GM12878 (cell line): ENCODE results near the gene TLR9. TPM values are rescaled to one million over a fixed set of nuclear protein-coding genes. Genes with fewer than 3 reads are reported as not detected.

Source experiments
- ATAC-seq: fragments of 200-7000 bp; cut with Tn5 transposase; 3 replicates; pipeline ENCODE4 v1.9.1; 2020; ENCODE audit warnings: mild to moderate bottlenecking, moderate library complexity
- BruUV-seq: library from RNA; stranded (reverse); fragments of 400-500 nt; replicated peaks from 2 replicates; lab custom pipeline; 2021; lab: Mats Ljungman, UMichigan
- CTCF ChIA-PET: fragments of 300-600 bp; sonication (Branson Sonifier 250); formaldehyde crosslinking; extraction: SDS; loops from one replicate; lab custom pipeline; 2021; ENCODE audit warnings: inconsistent platforms; lab: Yijun Ruan, JAX
- POLR2A ChIA-PET: fragments of 350-600 bp; formaldehyde crosslinking; extraction: SDS; loops from one replicate; lab custom pipeline; 2021; ENCODE audit warnings: inconsistent platforms; lab: Charles Lee
- RAD21 ChIA-PET: fragments of 300-600 bp; sonication (Branson Sonifier 250); formaldehyde crosslinking; loops from one replicate; lab custom pipeline; 2023; ENCODE audit warnings: antibody characterized with exemption; ENCODE audit not compliant: unreplicated experiment; lab: Charles Lee
- SMC1A ChIA-PET: fragments of 300-600 bp; sonication (Branson Sonifier 250); formaldehyde crosslinking; loops from one replicate; lab custom pipeline; 2023; ENCODE audit not compliant: unreplicated experiment, uncharacterized antibody; lab: Charles Lee
- DNase-seq: peaks from one replicate; pipeline ENCODE4 v3.0.0-alpha.2; 2011; ENCODE audit warnings: low read depth, low spot score
- FAIRE-seq: peaks from 3 replicates; lab custom pipeline; 2011; peaks lifted over from hg19 to GRCh38; lab: Jason Lieb, UNC
- H2AFZ ChIP-seq: 2 replicates; pipeline ENCODE4 v1.6.0; 2011; ENCODE audit warnings: low read depth, low read length, control low read depth; ENCODE audit not compliant: control insufficient read depth
- H3K27ac ChIP-seq: 2 replicates; pipeline ENCODE4 v1.5.1; 2011; ENCODE audit warnings: control low read depth; ENCODE audit not compliant: control insufficient read depth, insufficient read depth
- H3K27me3 ChIP-seq, 2 experiments: replicated peaks in 1 of 2; 2 replicates each; pipeline versions ENCODE4 v1.6.0 to v1.6.1; 2011; ENCODE audit warnings: low read length in 1 of 2; ENCODE audit not compliant: control insufficient read depth in 2 of 2, insufficient read depth in 2 of 2
- H3K36me3 ChIP-seq, 2 experiments: 2 replicates each; pipeline ENCODE4 v1.5.1; 2011; ENCODE audit warnings: low read length in 1 of 2; ENCODE audit not compliant: control insufficient read depth in 2 of 2, insufficient read depth in 2 of 2
- H3K4me1 ChIP-seq: 2 replicates; pipeline ENCODE4 v1.6.1; 2011; ENCODE audit warnings: mild to moderate bottlenecking, low read length, moderate library complexity, mixed read lengths; ENCODE audit not compliant: control insufficient read depth, insufficient read depth
- H3K4me2 ChIP-seq: 2 replicates; pipeline ENCODE4 v1.6.0; 2011; ENCODE audit warnings: control low read depth; ENCODE audit not compliant: control insufficient read depth, insufficient read depth
- H3K4me3 ChIP-seq: fragments of 200-600 bp; sonication (generic); 2 replicates; pipeline ENCODE4 v1.5.1; 2016
- H3K79me2 ChIP-seq: 2 replicates; pipeline ENCODE4 v1.6.0; 2011; ENCODE audit warnings: low read length; ENCODE audit not compliant: control insufficient read depth, insufficient read depth
- H3K9ac ChIP-seq: 2 replicates; pipeline ENCODE4 v1.8.0; 2011; ENCODE audit warnings: low read length, control low read depth, mixed read lengths; ENCODE audit not compliant: control insufficient read depth, insufficient read depth
- H3K9me3 ChIP-seq: replicated peaks from 3 replicates; pipeline ENCODE4 v1.5.1; 2011; ENCODE audit warnings: mild to moderate bottlenecking, low read length; ENCODE audit not compliant: control insufficient read depth, insufficient read depth
- H4K20me1 ChIP-seq: 2 replicates; pipeline ENCODE4 v1.6.0; 2011; ENCODE audit not compliant: control insufficient read depth, insufficient read depth
- BCL11A ChIP-seq: IDR thresholded peaks from 2 replicates; pipeline ENCODE4 v1.6.1; 2011; ENCODE audit warnings: low read depth, low read length
- MLLT1 ChIP-seq: fragments of 450-650 bp; IDR thresholded peaks from 2 replicates; pipeline ENCODE4 v1.6.1; 2016; ENCODE audit warnings: mild to moderate bottlenecking
- NR2C1 ChIP-seq: fragments of 450-650 bp; IDR thresholded peaks from 2 replicates; pipeline ENCODE4 v1.6.1; 2017; ENCODE audit warnings: antibody characterized with exemption, mild to moderate bottlenecking, moderate library complexity
- PML ChIP-seq: IDR thresholded peaks from 2 replicates; pipeline ENCODE4 v1.6.1; 2012; ENCODE audit warnings: low read length, inconsistent platforms
- RBBP5 ChIP-seq: fragments of 200-600 bp; sonication (generic); conservative IDR thresholded peaks from 2 replicates; pipeline ENCODE4 v1.6.1; 2016
- SMAD1 ChIP-seq: fragments of 450-650 bp; IDR thresholded peaks from 2 replicates; pipeline ENCODE4 v1.6.1; 2018; ENCODE audit warnings: mild to moderate bottlenecking, low read depth; ENCODE audit not compliant: partially characterized antibody
- SREBF1 ChIP-seq: IDR thresholded peaks from 2 replicates; pipeline ENCODE4 v1.6.1; 2012; ENCODE audit warnings: mild to moderate bottlenecking, low read length
- whole genome bisulfite sequencing: methylation state at CpG from one replicate; pipeline ENCODE4 v1.1.6; 2016; ENCODE audit warnings: low lambda C conversion rate; ENCODE audit not compliant: insufficient replicate concordance, insufficient coverage; ENCODE audit errors: missing lambda C conversion rate; 5-methylcytosine and 5-hydroxymethylcytosine counted together
- in situ Hi-C: fragments of 300-500 bp; cut with MboI; formaldehyde crosslinking; loops from 9 replicates; pipeline ENCODE4 v1.14.3; 2018; ENCODE audit warnings: mixed read lengths
- intact Hi-C: fragments of 100-400 bp; cut with micrococcal nuclease; formaldehyde crosslinking; loops from one replicate; pipeline ENCODE4 v1.14.2; 2022; ENCODE audit not compliant: unreplicated experiment
- polyA plus RNA-seq, 11 experiments: library from polyadenylated mRNA; depleted of rRNA in 4 of 11; unstranded in 6 of 11; stranded (reverse) in 5 of 11; fragments of >200 nt; fragmentation: Nextera tagmentation in 4 of 11; fragmentation: Illumina TruSeq in 1 of 11; extraction: Ambion mirVana in 4 of 11; extraction: Trizol in 1 of 11; gene quantifications; 1 replicate in 1 of 11; 2 replicates in 10 of 11; pipeline versions ENCODE4 v1.2.1 to v1.2.3, GENCODE V29; 2011 to 2016; ENCODE audit warnings: inconsistent platforms in 2 of 11, missing spikeins in 2 of 11, low read depth in 1 of 11
- total RNA-seq, 4 experiments: library from RNA; depleted of rRNA in 3 of 4; stranded (reverse); fragments of >200 nt in 3 of 4; fragmentation: Illumina TruSeq in 1 of 4; extraction: Trizol in 1 of 4; gene quantifications; 2 replicates each; pipeline versions ENCODE4 v1.2.1 to v1.2.3, GENCODE V29; 2013 to 2021
- TF ChIP-seq, protein P1 (sequence below): fragments of 450-650 bp; formaldehyde crosslinking; IDR thresholded peaks from 2 replicates; pipeline ENCODE4 v1.4.0; 2020; ENCODE audit warnings: mild to moderate bottlenecking, moderate library complexity
- TF ChIP-seq, protein P2 (sequence below): fragments of 450-650 bp; IDR thresholded peaks from 2 replicates; pipeline ENCODE4 v1.6.1; 2016; ENCODE audit warnings: mild to moderate bottlenecking
- TF ChIP-seq, protein P3 (sequence below): IDR thresholded peaks from 2 replicates; pipeline ENCODE4 v1.6.1; 2012; ENCODE audit warnings: low read depth, low read length, improper control_type of control experiment
- TF ChIP-seq, protein P4 (sequence below), 3 experiments: IDR thresholded peaks in 2 of 3; conservative IDR thresholded peaks in 1 of 3; 2 replicates each; pipeline ENCODE4 v1.5.1; 2011; ENCODE audit warnings: low read depth in 3 of 3, low read length in 3 of 3, mild to moderate bottlenecking in 3 of 3, control low read depth in 2 of 3, moderate library complexity in 2 of 3, inconsistent platforms in 1 of 3, mixed read lengths in 1 of 3; ENCODE audit not compliant: control insufficient read depth in 2 of 3, insufficient read depth in 1 of 3; ENCODE audit errors: extremely low read depth in 1 of 3

Gene TLR9
- total and polyA plus RNA-seq, 10 of the 15 experiments (the other 5 are each of a cell fraction or from before 2014, with no cell fraction given): 0.10 to 4.8 (median 0.53) TPM; not detected in 1

GRCh38 chr3:52233968-52234367, 8.5 kb upstream of the TLR9 start (continued):
- TF ChIP-seq, protein P1, sequence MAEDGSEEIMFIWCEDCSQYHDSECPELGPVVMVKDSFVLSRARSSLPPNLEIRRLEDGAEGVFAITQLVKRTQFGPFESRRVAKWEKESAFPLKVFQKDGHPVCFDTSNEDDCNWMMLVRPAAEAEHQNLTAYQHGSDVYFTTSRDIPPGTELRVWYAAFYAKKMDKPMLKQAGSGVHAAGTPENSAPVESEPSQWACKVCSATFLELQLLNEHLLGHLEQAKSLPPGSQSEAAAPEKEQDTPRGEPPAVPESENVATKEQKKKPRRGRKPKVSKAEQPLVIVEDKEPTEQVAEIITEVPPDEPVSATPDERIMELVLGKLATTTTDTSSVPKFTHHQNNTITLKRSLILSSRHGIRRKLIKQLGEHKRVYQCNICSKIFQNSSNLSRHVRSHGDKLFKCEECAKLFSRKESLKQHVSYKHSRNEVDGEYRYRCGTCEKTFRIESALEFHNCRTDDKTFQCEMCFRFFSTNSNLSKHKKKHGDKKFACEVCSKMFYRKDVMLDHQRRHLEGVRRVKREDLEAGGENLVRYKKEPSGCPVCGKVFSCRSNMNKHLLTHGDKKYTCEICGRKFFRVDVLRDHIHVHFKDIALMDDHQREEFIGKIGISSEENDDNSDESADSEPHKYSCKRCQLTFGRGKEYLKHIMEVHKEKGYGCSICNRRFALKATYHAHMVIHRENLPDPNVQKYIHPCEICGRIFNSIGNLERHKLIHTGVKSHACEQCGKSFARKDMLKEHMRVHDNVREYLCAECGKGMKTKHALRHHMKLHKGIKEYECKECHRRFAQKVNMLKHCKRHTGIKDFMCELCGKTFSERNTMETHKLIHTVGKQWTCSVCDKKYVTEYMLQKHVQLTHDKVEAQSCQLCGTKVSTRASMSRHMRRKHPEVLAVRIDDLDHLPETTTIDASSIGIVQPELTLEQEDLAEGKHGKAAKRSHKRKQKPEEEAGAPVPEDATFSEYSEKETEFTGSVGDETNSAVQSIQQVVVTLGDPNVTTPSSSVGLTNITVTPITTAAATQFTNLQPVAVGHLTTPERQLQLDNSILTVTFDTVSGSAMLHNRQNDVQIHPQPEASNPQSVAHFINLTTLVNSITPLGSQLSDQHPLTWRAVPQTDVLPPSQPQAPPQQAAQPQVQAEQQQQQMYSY (CRISPR knock-in tag): no peak

DNA sequence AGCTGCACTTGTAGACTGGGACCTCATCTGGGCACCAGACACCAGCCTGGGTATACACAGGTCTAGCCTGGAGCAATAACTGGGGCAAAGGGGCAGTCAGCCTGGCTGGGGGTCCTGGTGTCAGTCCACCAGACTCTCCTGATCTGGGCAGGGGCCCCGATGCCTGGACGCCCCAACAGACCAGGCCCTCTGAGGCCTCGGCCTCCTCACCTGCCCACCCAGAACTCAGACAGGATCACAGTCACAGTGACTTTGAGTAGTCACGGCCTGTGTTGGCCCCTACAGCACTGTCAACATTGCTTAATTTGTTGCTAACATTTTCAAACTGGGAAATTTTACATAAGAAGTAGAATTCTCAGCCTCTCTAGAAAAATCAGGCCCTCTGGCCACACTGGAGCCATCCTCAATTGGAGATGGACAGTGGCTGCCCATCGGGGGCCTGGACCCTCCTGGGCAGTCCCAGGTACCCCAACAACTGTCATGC, 7.7 kb upstream of the TLR9 start:
- RAD21 ChIA-PET: interaction anchor here (0.5 to 3.1 kb wide), 9 partner anchors 9 to 106 kb away, joined by 3 to 30 read pairs (median 7); partner anchors contain the start of genes GLYCTK, POC1A and PPM1M
- peaks cover 17% of the 10 kb centered on the region for H3K79me2 ChIP-seq
- in situ Hi-C loops (loop anchor here (5.0 kb wide), 1 partner anchor 109 kb away; no protein-coding TSS in a partner anchor), intact Hi-C loops (no loop called here)
- ATAC-seq: no peak
- WGBS: 92% methylated on average over 5 of the region's 5 CpGs
- DNase-seq: no peak
- BruUV-seq: no TSS peak
- peaks cover 14 to 27% of the 10 kb centered on the region in 2 experiments for H3K36me3 ChIP-seq
- no peaks in the 10 kb centered on the region for H3K27me3 ChIP-seq
- POLR2A ChIA-PET: interaction anchor here (0.6 to 2.4 kb wide), 7 partner anchors 11 to 179 kb away, joined by 3 to 8 read pairs (median 4); no protein-coding TSS in a partner anchor
- no peak overlapping the region for H3K9ac ChIP-seq
- H3K4me1 ChIP-seq: peaks cover 17% of the 10 kb centered on the region
- CTCF ChIA-PET: interaction anchor here (1.0 to 5.7 kb wide), 10 partner anchors 10 to 229 kb away, joined by 3 to 91 read pairs (median 18); partner anchors contain the start of genes GLYCTK and WDR82
- FAIRE-seq: no peak
- no peak overlapping the region for H3K4me3 ChIP-seq
- no peaks in the 10 kb centered on the region for H4K20me1 ChIP-seq
- H3K4me2 ChIP-seq: no peak overlapping the region
- H2AFZ ChIP-seq: no peak overlapping the region
- no peaks in the 10 kb centered on the region for H3K9me3 ChIP-seq
- SMC1A ChIA-PET: interaction anchor here (1.4 to 2.9 kb wide), 5 partner anchors 10 to 104 kb away, joined by 3 to 36 read pairs (median 9); no protein-coding TSS in a partner anchor
- no peak overlapping the region for H3K27ac ChIP-seq
- TF ChIP-seq, protein P2, sequence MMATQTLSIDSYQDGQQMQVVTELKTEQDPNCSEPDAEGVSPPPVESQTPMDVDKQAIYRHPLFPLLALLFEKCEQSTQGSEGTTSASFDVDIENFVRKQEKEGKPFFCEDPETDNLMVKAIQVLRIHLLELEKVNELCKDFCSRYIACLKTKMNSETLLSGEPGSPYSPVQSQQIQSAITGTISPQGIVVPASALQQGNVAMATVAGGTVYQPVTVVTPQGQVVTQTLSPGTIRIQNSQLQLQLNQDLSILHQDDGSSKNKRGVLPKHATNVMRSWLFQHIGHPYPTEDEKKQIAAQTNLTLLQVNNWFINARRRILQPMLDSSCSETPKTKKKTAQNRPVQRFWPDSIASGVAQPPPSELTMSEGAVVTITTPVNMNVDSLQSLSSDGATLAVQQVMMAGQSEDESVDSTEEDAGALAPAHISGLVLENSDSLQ: no peak
- TF ChIP-seq MLLT1 (no peak), PML (no peak), SMAD1 (no peak), SREBF1 (no peak), BCL11A (no peak), RBBP5 (no peak), NR2C1 (no peak)
- TF ChIP-seq, protein P3, sequence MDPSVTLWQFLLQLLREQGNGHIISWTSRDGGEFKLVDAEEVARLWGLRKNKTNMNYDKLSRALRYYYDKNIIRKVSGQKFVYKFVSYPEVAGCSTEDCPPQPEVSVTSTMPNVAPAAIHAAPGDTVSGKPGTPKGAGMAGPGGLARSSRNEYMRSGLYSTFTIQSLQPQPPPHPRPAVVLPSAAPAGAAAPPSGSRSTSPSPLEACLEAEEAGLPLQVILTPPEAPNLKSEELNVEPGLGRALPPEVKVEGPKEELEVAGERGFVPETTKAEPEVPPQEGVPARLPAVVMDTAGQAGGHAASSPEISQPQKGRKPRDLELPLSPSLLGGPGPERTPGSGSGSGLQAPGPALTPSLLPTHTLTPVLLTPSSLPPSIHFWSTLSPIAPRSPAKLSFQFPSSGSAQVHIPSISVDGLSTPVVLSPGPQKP: no peak
- TF ChIP-seq, protein P4, sequence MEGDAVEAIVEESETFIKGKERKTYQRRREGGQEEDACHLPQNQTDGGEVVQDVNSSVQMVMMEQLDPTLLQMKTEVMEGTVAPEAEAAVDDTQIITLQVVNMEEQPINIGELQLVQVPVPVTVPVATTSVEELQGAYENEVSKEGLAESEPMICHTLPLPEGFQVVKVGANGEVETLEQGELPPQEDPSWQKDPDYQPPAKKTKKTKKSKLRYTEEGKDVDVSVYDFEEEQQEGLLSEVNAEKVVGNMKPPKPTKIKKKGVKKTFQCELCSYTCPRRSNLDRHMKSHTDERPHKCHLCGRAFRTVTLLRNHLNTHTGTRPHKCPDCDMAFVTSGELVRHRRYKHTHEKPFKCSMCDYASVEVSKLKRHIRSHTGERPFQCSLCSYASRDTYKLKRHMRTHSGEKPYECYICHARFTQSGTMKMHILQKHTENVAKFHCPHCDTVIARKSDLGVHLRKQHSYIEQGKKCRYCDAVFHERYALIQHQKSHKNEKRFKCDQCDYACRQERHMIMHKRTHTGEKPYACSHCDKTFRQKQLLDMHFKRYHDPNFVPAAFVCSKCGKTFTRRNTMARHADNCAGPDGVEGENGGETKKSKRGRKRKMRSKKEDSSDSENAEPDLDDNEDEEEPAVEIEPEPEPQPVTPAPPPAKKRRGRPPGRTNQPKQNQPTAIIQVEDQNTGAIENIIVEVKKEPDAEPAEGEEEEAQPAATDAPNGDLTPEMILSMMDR (IDR thresholded peaks at IDR 0.05 in 2 of 3, conservative IDR thresholded peaks at IDR 0.05 in 1 of 3; ENCODE audit: control insufficient read depth in 2 of 3, extremely low read depth in 1 of 3, insufficient read depth in 1 of 3, low read depth in 3 of 3, low read length in 3 of 3): no peak
